HG03565 (cell line): ENCODE data around the gene PAGE4.
A peak's percentile ranks its signal among the peaks of the same experiment; 100 is the strongest.

ENCODE experiments used
- ATAC-seq: cut with Tn5 transposase; IDR thresholded peaks from one replicate; pipeline ENCODE4 v1.9.1; 2021; ENCODE audit warnings: mild to moderate bottlenecking, moderate library complexity; ENCODE audit not compliant: unreplicated experiment

Gene PAGE4

DNA sequence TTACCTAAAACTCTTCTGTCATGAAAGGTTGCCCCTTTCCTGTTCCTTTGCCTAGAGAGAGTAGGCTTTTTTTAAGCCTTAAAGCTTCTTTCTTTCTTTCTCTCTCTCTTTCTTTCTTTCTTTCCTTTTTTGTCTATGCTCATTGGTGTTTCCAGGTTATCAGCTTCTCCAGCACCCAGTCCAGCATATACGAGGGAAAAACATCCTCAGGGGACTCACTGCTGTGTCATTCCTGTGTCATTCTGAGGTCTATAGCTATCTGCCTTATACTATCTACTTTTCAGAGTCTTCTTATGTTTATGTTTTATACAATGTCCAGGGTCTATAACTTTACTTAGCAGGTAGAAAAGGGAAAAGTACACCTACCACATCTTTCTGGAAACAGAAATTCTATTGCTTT, 39.6 kb downstream of the PAGE4 start:
- ATAC-seq, result no peak

DNA sequence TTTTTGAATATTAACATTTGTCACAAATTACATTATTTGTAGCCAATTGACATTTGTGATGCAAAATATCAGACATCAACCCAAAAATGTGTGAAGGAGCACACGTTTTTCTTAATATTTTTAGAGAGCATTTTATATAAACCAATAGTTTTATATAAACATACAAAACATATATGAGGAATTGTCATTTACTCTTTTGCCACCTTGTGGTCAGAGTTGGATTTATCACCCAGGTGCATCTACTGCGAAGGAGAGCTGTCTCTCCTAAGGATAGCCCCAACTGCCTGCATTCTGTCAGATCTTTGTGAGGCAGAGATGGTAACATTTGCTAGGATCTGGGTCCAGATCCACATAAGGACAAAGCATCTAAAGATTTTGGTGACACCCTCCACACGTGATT, 47.6 kb downstream of the PAGE4 start:
- no peak for ATAC-seq

DNA sequence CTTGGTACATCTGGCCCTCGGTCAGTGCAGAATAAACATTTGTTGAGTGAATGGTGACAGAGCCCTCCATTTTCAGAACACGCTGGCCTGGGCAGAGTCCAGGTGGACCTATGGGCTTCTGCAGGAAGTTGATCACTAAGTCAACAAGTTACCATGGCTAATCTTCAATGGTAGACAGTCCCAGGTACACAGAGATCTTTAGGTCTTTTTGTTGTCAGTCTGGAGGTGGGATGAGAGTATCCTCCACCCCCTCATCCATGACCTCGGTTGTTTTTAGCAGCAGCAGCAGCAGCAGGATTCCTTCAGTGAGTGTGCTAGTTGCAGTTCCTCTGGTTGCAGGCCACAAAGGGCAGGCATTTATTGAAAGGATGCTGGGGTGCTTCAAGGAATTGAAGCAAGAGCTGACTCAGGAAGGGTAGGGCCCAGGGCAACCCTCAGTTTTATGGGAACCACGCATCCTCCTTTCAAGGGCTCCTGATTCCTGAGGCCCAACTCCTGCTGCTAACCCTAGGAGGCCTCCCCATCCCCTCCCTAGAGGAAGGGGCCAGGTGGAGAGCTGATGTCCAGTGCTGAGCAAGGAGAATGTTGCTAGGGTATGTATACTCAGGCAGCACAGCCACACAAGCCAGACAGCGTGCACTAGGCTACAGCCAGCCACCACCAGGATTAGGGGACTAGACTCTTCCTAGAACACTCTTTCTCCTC, 48.4 kb downstream of the PAGE4 start:
- no peak for ATAC-seq

DNA sequence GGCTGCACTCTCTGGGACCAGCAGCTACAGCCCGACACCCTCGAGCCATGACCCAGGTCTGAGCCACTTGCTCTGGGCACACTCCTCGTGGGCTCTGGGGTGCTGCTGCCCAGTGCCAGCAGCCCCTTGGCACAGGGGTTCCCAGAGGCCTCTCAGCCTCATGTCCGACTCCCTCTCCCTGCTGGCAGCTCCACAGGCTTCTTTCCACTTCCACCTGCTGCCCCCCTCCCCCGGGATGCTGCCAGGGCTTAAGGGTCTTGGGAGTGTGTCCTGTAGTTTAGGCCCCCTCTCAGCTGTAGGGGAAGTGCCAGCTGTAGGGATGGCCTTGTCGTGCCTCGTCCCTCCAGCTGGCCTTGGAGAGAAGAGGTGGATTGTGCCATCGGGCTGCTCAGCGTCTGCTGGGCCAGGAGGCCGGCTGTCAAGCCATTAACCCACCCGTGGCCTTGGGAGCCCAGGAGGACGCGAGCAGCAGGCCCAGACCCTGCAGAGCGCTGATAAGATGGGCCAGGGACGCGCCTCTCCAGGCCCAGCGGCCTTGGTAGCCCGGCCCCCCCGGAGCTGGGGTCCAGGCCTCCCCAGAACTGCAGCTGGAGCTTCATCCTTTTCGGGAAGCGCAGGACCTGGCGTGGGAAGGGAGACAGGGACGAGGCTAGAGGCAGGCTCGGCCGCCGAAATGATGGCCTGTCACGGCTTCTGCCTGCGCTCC, 49.2 kb downstream of the PAGE4 start:
- ATAC-seq, result no peak

DNA sequence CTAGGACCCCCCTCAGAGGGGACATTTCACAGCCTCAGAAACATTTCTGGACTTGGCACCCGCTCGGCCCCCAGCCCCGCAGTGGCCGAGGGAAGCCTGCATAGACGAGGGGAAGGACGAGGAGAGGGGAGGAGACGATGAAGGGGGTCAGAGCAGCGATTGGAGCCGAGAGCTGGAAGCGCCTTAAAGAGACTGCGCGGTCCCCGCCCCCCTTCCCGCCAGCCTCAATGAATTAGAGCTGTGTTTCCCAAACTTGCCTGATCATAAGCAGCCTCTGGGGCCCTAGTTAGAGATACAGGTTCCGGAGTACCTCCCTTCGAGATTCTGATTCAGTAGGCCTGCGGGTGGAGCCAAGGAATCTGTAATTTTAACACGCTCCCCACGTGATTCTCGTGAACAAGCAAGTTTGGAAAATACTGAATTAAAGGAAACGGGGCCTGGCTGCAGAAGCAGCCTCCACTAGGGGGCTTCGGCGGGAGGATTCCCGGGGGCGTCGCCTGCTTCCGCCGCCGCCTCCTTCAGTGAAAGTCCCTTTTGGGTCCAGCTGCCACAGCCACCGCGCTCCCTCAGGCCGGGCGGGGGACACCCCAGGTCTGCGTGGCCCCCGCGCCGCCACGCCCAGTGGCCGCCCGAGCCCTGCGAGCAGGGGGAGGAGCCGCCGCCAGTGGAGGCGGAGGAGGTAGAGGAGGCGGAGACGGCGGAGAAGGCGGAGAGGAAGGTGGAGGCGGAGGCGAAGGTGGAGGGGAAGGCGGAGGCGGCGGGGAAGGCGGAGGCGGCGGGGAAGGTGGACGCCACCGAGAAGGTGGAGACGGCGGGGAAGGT, 49.9 kb downstream of the PAGE4 start, which contains the start of gene USP27X:
Gene USP27X (plus strand): TSS at position 651 of the 822 bp plus-strand sequence. CDS start 824 bp downstream, outside the sequence.
- ATAC-seq, result peak; percentile 73

DNA sequence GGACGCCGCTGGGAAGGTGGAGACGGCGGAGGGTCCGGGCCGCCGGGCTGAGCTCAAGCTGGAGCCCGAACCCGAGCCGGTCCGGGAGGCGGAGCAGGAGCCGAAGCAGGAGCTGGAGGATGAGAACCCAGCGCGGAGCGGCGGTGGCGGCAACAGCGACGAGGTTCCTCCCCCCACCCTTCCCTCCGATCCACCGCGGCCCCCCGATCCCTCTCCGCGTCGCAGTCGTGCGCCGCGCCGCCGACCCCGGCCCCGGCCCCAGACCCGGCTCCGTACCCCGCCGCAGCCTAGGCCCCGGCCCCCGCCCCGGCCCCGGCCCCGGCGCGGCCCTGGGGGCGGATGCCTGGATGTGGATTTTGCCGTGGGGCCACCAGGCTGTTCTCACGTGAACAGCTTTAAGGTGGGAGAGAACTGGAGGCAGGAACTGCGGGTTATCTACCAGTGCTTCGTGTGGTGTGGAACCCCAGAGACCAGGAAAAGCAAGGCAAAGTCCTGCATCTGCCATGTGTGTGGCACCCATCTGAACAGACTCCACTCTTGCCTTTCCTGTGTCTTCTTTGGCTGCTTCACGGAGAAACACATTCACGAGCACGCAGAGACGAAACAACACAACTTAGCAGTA, 50.7 kb downstream of the PAGE4 start:
- ATAC-seq, result peak; percentile 4

DNA sequence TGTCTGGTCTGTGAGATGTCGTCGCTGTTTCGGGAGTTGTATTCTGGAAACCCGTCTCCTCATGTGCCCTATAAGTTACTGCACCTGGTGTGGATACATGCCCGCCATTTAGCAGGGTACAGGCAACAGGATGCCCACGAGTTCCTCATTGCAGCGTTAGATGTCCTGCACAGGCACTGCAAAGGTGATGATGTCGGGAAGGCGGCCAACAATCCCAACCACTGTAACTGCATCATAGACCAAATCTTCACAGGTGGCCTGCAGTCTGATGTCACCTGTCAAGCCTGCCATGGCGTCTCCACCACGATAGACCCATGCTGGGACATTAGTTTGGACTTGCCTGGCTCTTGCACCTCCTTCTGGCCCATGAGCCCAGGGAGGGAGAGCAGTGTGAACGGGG, 51.6 kb downstream of the PAGE4 start:
- no peak for ATAC-seq
